Ramos (cell line): ENCODE measurements around the gene EYA4.

Source experiments
- in situ Hi-C: fragments of 300-500 bp; cut with MboI; formaldehyde crosslinking; loops from one replicate; pipeline ENCODE4 v1.14.3; 2022; ENCODE audit warnings: low sequenced_read_pairs; ENCODE audit not compliant: unreplicated experiment

Gene EYA4

DNA sequence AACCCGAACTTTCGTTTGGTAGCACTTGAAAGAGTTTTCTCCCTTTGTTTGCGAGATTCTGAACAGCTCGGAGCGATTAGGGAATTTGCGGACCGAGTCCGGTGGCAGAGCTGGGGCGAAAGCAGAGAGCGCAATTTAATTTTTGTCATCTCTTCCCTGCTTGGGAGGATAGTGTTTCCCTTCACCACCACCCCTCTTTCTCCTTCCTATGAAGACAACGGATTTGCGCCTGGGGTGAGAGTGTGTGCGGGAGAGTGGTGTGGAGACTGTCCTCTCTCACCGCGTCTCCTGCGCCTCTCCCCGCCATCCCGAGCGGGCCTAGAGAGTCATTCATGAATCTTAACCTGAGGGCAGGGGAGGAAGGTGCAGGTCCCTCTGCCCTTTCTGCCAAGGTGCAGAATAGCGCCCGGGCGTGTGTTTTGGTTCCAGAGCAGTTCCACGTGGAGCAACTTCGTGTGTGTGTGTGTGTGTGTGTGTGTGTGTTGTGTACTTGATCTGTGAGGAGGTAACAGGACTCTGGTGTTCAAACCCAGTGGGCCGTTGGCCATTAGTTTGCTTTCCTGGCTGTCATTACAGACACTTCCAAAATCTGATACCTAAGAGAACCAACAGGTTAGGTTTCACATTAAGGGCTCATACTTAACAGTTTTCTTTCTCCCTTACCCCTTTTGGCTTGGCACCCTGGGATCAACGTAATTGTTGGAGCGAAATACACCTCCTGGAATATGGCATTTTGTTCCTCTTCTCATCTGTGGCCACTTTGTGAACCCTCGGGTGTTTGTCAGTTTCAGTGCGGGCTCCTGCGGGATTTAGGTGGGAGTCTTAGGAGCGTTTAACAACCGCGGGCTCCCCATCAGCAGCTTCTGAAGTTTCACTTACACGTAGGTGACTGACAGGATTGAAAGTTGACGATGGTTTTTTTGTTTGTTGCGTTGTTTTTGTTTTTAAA lies 1.8 kb downstream of the EYA4 start:
- in situ Hi-C loops: no loop called here

DNA sequence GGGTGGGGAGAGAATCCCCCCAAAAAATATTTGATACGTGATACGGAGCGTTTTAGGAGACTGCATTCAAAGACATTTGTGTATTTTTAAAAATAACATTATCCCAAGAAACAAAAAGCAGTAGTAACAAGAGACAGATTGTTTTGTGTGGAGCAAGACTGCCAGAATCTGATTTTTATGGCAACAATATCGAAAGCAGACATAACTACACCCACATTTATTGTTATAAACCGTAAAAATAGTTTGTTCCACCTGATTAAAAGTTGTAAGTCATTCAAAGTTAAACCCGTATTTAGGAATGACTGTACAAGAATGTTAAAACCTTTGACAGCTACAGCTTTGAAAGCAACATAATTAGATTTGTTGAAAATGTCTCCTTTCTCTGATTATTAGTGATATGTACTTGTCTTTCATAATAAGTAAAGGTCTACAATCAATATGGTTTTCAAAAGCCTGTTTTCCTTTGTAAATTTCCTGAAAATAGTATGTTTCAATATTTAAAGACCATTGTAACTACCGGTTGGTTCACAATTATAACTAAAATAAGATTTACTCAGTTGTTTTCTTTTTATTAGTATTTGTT lies 2.7 kb downstream of the EYA4 start:
- in situ Hi-C loops: no loop called here

DNA sequence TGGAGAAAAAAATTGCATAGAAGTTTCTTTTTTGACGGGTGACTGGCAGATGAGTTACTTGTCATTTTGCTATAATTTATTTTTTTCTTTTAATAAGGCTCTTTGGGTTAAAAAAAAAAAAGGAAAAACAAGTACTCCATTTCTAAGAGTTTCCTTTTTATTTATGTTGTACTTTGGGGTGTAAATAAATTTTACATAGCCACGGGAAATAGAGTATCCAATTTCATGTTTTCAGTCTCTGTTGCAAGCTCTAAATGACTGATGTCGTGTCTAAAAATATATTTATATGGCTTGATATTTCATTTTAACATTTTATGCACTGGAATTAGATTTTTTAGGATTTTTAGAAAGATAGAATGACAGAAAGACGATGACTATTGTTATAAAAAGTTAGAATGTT lies 3.4 kb downstream of the EYA4 start:
- in situ Hi-C loops: no loop called here

DNA sequence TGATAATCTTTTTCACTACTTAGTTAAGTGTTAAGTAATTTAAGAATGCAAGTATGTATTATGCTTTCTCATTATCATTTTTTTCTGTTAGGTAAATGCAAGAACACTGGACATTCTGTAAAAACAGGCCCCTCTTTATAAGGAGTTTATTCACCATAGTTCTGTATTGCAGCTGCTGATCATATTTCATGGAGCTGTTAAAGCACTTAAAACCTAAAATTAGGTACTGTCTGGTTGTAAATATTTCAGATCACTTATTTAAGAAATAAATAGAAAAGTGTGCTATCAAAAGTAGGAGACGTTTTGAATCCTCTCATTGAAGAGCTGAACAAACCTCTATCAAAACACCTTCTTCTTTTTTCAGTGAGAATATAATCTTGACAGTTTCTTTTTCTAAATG lies 3.9 kb downstream of the EYA4 start:
- in situ Hi-C loops: no loop called here

DNA sequence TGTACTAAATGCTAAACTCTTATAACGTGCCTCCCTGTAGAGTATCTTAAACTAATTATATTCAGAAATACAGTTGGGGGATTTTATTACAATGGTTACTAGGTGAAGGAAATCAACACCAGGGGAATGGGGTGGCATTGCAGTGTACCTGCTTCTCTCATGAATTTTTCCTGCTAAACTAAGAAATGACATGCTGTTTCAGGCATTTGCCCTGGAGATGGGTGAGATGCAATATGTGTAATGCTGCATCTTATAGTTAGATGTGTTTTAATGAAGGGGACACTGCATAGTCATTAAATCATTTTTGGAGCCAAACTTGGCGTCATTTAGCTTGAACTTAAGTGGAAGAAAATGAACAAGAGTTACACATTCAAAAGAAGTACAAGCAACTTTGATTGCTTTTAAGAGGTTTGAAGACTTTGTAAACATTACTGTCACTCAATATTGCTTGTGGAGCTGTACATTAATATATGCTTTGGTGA lies 4.3 kb downstream of the EYA4 start:
- in situ Hi-C loops: no loop called here

DNA sequence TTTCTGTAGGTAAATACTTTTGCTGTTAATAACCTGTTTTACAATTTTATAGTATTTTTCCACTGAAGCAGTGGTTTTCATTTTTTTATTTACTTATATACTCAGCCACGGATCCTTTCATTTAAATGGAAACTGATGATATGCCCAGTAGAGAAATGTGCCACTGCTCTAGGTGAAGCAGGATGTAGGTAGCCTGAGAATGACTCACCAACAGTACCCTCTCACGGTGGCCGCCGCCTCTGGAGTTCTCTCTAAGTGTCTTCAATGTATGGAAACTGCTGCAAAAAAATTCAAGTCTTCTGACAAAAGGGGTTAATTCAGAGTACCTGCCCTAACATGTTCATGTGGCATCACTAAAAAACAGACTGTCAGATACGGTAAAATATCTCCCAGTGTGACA lies 6.4 kb downstream of the EYA4 start:
- in situ Hi-C loops: no loop called here

DNA sequence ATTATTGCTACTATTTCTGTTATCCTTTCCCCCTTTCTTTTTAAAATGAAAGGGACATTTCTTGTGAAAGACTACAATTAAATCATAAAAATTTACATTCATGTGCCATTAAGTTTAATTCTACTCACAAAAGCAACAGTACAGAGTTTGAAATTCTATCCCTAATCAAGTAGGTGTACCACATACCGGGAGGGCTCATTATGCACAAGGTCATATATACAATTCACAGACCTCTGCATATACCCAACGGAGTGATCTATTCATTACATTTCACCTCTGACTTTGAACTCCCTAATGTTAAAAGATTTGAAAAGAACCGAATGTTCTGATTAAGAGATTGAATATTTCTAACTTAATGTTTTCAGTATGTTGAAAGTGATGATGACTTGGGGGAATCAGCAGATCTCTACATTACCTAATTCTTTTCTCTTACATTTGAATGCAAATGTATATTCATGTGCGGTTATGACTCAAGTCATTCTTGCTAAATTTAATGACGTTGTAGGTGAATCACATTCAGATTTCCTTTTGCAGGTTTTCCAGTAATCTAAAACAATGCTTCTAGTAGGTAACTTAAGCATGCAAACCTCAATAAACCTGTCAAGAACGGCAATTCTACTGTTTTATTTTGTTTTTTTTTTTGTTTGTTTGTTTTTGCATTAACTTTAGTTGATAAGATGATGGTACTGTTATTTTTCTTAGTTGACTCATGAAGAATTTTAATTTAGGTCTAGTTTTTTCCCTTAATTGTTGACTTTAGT lies 7.3 kb downstream of the EYA4 start:
- in situ Hi-C loops: no loop called here

DNA sequence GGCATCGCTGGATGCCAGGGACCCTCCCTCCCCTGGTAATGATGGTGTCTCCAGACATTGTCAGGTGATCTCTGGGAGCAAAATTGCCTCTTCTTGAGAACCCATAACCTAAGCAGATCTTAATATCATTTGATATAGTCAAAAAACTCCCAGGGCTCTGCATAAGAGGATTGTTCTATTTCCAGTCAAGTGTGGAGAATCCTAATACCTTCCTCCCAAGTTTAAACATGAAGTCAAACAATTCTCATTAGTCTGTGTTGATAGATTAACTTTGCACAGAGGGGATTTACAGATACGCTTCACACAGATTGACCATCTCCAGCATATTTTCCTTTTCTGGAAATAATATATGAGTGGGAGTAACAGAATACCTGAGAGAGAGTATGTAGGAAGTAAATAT lies 10.5 kb downstream of the EYA4 start:
- in situ Hi-C loops: no loop called here

DNA sequence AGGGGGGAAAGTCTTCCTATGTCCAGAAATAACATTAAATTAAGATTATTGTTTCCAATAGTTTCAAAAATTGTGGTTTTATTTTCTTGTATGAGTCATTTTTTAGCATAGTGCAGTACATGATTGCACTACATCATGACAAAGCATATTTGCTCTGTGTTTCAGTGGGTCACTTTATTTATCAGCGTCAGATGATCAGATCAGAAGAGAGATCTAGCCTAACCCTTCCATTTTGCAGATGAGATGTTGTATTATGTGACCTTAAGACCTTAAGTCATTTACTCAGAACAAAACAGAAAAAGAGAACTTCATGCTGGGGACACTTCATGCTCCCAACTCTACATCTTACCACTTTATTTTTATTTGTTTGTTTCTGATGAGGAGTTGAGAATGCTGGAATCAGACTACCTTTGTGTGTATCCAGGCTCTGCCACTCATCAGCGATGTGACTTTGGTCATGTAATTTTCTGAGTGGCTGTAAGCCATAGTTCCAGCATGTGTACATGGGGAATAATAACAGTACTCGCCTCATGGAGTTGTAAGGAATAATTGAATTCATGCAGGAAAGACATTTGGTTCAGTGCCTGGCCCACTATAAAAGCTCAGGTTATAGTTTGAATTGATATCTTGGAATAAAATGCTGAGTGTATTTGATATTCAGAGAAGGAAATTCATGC lies 13.5 kb downstream of the EYA4 start:
- in situ Hi-C loops: no loop called here

DNA sequence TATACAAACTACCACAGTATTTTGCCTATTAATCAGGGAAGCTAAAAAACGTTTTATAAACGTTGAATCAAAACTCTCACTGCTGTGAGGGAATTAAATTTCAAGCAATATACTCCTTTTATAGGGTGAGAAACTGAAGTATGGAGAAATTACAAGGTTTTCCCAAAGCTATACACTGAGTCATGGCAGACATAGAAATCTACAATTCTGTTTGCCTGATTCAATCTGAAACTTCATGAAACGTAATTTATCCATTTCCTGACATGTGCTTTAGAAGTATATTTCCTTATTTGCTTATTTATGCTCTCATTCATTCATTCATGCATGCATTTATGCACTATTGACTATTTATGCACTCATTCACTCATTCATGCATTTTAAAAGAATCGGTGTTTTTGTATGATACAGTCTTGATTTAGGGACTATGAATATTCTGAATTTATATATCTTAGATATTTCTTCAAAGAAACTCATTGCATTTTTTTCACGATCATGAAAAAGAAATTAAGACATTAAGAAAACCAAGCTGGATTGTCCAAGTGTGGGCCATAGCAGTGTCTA lies 16.5 kb downstream of the EYA4 start:
- in situ Hi-C loops: no loop called here

DNA sequence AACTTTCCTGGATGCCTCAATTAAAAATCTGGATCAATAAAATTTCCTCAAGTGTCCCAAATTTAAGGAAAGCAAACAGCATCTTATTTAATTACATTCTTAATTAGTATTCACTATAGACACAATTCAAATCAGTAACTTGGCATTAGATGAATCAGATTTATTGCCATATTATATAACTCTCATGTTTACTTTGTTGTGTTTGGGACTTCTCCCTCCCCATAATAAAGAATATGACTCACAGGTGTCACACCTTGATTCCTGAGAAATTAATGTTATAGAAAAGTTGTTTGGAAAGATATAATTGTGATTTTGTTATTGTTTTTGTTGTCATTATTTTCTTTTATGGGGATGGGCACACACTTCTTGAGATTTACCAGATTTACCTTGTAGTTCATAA lies 18.4 kb downstream of the EYA4 start:
- in situ Hi-C loops: no loop called here

DNA sequence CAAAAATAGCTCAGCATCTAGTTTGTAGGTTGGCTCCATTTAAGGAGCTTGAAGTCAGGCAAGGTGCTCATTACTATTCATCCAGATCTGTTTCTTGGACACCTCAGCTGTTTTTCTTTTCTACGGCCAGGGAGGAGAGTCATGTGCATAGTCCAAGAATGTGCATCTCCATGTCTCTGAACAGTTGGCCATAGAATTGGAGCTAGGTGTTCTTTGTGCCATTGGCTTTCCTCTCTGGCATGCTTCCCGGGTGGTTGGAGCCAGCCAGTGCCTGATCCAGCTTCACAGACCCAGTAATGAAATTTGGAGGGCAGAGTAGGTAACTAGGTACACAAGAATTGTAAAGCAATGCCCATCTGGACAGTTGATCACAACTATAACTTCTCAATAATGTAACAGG lies 21.6 kb downstream of the EYA4 start:
- in situ Hi-C loops: no loop called here

DNA sequence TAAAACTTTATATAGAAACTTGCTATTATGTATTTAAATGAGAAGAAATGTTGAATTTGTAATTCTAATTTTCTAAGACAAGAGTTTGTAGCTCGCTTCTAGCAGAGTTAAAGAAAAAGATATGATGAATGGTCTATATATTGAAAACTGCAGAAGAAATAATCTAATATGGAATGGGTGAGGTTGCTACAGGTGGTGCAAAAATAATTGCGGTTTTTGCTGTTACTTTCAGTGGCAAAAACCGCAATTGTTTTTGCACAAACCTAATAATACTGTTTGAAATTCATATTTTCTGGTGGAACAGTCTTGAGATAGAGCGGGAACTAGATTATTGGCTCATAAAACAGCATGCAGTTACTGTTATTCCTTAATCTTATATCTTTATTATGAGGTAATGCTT lies 23.9 kb downstream of the EYA4 start:
- in situ Hi-C loops: no loop called here

DNA sequence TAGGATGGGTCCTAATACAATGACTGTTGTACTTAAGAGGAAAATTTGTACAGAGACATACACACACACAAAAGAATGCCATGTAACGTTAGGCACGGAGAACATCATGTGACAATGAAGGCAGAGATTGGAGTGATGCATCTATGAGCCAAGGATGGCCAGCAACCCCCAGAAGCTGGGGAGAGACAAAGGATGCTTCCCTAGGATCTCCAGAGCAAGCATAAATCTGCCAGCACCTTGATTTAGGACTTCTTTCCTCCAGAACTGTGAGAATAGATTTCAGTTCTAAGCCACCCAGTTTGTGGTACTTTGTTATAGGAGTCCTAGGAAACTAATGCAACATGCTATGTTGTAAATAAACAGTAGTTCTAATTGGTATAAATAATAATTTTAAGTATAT lies 25.0 kb downstream of the EYA4 start:
- in situ Hi-C loops: no loop called here

DNA sequence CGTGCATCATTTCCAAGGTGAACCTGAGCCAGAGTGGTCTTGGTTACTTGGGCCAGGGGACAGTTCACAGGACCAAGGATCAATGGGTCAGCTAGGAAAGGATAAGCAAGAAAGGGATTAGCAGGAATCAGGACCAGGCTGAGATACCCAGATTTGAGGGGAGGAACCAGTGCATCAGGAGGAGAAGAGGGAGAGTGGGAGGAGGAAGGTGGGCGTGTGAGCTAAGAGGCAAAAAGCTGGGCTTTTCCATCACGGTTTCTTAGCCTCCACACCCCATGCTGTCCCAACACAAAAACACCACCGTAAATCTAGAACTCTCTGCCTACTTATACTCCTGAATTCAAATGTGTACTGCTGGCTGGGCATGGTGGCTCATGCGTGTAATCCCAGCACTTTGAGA lies 27.5 kb downstream of the EYA4 start:
- in situ Hi-C loops: no loop called here

DNA sequence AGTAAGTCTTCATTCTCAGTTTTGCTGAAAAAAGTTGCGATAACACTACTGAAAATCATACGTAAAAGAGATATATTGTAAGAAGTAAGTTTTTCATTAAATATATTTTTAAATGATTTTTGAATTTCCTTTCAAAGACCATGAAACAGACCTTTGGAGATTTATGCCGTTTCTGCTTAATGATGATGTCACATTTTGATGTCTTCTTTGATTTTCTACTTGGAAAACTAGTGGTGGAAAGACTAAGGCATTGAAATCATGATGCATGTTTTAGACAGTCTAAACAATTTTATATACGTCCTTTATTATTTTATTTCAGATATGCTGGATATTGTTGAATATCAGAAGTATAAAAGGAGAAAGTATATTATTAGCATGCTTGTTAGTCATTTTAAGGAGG lies 33.7 kb downstream of the EYA4 start:
- in situ Hi-C loops: no loop called here

DNA sequence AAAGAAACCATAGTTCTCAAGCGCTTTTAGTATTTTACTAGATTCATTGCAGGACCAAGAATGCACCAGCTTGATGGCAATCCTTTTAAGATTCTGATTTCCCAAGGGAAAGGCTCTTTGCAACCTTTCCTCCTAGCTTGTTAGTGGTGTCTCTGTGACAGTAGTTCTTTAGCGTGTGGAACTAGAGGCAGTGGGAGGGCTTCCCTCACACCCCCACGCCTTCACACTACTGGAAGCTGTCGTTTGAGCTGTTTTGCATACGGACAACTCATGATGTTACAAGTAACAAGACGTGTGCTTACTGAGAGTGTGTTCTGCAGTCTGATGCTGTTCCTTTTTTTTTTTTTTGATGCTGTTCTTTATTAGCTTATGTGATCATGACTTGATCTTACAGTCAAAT lies 34.1 kb downstream of the EYA4 start:
- in situ Hi-C loops: no loop called here

DNA sequence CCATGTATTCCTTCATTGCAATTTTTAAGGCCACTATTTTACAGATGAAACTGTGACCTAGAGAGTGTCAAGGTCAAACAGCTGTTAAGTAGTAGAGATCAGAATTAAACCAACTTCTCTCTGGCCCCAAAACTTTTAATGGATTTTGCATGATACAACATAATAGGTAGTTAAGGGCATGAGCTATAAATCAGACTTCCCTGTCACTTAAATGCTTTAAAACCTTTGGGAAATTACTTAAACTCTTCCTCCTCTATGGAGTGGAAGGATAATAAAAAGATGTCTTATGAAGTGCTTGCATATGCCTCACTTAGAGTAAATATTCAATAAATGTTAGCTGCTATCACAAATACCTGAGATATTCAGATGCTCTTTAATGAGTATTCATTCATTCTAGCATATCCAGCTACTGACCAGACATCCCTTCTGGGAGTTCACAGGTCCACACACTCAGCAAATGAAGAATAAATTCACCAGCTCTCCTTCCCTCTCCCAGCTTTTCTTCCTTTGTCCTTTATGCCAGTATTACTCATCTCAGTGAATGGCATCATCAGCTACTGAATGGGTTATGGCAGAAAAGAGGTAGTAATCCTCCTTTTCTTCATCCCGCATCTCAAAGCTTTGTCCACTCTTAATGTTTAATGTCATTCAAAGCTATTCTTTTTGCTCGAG lies 36.2 kb downstream of the EYA4 start:
- in situ Hi-C loops: no loop called here

DNA sequence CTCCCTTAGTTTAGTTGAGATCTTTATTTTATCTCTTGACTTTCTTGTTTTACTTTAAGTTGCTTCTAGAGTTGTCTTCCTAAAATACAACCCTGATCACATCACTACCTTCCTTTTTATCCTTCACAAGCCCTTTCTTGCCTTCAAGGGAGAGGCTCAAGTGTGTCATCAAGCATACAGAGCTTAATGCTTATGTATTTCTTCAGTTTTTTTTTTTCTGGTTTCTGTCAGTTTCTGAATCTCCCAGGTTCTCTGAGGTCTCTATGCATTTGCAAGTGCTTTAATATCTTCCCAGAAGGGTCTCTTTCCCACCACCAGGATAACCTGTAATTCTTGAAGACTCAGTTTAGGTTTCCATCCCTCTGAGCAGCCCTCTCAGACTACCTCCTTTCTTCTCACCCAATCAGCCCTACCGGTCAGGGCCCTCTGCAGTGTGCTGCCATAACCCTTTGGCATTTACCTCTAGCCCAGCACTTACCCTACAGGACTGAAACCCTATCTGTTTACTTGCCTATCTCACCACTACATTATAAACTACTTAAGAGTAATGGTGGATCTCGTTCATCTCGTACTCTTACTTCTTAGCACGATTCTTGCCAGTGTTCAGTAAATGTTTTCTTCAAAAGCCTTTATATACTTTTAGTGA lies 36.9 kb downstream of the EYA4 start:
- in situ Hi-C loops: no loop called here
